ENCODE results near the gene EIF4ENIF1.

GRCh38 chr22:31495343-31495742 lies 5.7 kb upstream of the EIF4ENIF1 start:
- TF ChIP-seq NFRKB (IDR thresholded peaks at IDR 0.05) (no peak), ELF4 (IDR thresholded peaks at IDR 0.05) (no peak), HDGF (IDR thresholded peaks at IDR 0.05; ENCODE audit: borderline replicate concordance) (no peak), ARNT (IDR thresholded peaks at IDR 0.05) (no peak), SUZ12 (IDR thresholded peaks at IDR 0.05) (no peak), SP1 (IDR thresholded peaks at IDR 0.05) (no peak), FOXK2 (IDR thresholded peaks at IDR 0.05) (no peak), TARDBP (IDR thresholded peaks at IDR 0.05) (no peak), CTBP1 (IDR thresholded peaks at IDR 0.05; ENCODE audit: borderline replicate concordance) (no peak), LEF1 (IDR thresholded peaks at IDR 0.05; ENCODE audit: borderline replicate concordance) (no peak), BHLHE40 (IDR thresholded peaks at IDR 0.05; ENCODE audit: borderline replicate concordance) (no peak), FOXA1 (IDR thresholded peaks at IDR 0.05) (no peak), FOXM1 (IDR thresholded peaks at IDR 0.05; ENCODE audit: borderline replicate concordance) (no peak)

All from HEK293T (cell line).